NCI-H2081 (cell line): ENCODE results near the gene MYEOV.

Experiments used
- DNase-seq, 2 experiments: peaks; one replicate each; lab custom pipeline; 2025; lab: John Stamatoyannopoulos, UW

The MYEOV gene

GRCh38 chr11:69317401-69318092, 23.6 kb downstream of the MYEOV start:
- DNase-seq: no peak

DNA sequence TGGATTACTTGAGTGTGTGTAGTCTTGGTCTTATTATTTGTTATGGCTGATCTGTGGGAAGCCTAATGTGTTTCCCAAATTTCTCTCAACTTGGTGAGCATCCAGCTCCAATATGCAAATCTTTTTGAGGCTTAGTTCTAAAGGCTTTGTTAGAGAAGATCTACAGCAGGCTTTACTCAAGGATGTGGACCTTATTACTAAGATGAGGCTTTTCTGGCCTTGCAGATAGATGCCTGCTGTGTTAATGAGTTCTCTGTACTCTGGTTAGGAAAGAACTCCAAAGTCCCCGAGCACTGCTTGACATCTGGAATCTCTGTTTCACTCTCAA, 24.1 kb downstream of the MYEOV start:
- DNase-seq: no peak

GRCh38 chr11:69319255-69320106, 25.5 kb downstream of the MYEOV start:
- DNase-seq: no peak

DNA sequence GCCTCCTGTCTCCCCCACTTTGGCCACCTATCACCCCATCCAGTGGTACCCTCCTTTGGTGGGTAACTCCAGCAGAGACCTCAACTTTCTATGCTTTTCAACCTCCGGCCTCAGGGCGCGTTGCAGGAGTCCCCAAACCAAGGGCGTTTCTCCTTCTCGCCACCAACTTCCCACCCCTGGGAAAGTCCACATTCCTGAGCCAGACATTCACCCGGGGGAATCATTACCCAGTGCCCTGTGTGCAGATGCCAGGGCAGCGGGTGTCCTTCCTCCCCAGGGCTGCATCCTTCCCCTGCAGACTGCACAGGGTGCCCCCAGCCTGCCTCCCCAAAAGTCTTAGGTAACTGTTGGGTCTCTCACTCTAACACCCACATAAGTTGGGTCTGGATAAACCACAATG, 26.4 kb downstream of the MYEOV start:
- no peak for DNase-seq

DNA sequence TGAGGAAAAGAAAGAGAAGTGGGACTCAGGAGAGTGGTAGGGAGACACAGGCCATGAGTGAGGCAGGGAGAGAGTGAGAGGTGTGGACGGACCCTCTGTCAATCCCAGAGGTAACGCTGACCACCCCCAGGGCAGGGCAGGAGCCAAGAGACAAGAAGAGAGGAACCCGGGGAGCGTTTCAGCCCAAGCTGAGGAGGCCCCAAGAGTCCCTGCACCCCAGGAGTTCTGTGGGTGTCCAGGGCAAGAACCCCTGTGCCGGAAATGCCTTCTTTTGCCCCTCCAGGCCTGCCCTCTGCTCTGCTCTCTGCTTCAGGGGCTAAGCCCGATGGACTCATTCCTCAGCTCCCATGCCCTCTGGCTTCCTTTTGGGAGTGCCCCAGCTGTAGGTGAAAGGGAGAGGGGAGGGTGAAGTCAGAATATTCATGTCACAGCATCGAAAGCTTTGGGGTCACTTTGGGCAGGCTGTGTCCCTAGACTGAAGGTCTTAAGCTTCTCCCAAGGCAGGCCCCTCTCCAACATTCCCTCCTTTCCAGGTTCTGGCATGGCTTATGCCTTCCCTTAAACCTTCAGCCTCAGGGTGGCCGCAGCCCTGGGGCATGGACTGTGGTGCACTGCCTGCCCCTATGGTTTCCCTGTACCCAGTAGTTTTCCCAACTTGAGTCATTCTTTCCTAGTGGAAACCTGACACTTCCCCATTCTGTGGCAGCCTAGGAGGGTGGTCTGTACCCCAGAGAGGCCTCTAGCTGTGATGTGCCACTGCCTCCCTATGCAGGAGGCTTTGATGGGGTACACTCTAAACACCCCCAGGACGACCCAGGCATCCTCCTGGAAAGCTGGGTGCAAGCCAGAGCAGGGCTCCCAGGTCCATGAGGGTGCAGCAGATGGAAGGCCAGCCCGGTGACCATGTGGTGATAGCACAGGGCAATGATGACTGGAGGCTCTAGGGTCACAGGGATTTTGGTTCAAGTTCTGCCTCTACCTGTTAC, 27.1 kb downstream of the MYEOV start:
- DNase-seq: no peak

DNA sequence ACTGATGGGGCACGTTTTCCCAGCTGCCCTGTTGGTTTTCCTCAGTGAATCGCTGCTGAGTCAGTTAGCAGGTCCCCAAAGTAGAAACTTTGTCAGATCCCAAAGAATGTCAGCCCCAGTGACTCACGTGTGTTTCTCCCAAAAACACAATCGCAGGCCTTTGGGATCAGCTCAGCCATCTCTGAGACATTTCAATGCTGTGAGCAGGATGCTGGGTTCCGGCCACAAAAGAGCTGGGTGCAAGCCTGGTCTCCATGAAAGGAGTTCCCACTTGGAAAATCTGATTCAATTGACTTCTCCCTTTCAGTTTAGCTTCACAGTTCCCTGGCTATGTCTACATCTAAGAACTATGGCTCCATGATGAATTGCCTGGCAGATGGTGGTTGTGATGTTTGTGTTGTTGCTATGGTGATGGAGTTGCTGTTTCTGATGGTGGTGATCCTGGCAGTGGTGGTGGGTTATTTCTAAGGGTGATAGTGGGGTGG, 28.0 kb downstream of the MYEOV start:
- no peak for DNase-seq

DNA sequence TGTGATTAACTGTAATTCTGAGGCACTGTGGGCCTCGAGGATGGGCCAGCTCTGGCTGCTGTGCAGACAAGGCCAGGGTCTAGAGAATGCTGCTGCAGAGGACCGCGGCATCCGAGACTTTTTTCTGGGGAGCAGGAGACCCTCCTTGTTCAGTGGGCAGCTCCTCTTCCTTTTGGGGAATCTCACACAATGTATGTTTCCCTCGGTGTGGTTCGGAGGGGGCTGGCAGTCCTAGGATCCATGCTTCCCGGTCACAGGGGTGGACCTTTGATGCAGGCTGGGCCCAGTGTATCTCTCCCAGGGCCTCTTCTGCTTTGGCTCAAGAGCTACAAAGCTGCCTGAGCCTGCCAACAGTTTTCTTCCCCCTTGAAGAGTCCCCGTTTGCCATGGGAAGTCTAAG, 31.5 kb downstream of the MYEOV start:
- no peak for DNase-seq

DNA sequence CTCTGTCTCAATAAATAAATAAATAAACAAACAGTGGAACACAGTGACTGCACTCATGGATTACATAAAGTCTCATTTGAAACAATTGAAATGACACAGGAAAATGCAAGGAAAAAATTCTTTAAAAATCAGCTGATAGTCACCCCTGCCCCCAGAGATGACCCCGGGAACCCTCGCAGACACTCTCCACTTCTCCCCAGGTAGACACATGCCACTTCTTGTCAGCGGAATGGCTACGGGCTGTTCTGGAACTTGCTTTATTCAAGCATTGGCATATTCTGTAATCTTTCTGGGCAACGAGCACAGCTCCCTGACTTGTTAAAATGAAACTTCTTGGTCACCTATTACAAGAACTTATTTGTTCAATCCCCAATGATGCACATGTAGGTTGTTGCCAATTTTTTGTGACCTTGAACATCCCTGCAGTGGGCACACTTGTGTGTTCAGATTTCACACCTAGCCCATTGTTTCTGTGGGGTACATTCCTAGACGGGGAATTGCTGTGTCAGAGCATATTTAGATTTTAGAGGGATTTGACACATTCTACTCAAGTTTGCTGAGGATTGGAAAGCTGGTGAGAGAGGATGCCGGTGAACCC, 32.8 kb downstream of the MYEOV start:
- no peak for DNase-seq

DNA sequence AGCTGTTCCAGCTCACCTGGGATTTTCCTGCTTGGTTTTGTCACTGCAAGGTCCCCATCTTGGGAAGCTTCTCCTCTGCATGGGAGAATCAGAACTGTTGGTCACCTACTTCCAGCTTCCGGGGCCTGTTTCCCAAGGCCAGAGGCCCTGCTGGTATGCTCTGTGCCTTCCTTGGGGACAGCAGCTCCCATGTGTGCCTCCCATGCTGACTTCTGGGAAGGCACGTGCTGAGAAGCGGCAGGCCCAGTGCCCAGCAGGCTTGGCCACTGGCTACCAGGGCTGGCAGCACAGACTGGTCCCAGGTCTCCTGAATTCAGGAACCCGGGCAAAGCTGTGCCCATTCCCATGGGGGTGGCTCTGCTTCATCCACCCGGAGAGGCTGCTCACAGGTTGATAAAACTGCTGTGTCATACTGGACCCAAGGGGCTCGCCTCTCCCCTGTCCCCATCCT, 33.8 kb downstream of the MYEOV start:
- no peak for DNase-seq

DNA sequence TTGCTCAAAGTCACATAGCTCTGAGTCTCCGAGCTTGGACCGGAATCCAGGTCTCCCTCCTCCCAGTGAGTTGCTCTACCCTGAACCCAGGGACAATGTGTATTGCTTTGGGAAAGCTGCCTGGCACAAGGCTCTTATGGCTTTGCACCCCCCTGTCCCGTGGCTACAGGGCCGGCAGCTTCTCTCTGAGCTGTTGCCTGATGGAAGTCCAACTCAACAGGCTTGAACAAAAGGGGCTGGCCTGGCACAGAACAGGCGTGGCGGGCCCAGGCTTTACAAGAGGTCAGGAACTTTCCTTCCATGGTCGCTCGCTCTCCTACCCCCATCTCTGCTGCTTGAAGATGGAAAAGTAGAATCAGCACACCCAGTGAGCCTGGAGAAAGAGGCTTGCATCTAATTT, 34.3 kb downstream of the MYEOV start:
- DNase-seq: no peak

- no peak for DNase-seq
These were observed 35.6 kb downstream of the MYEOV start for GRCh38 chr11:69329581-69329980.

DNA sequence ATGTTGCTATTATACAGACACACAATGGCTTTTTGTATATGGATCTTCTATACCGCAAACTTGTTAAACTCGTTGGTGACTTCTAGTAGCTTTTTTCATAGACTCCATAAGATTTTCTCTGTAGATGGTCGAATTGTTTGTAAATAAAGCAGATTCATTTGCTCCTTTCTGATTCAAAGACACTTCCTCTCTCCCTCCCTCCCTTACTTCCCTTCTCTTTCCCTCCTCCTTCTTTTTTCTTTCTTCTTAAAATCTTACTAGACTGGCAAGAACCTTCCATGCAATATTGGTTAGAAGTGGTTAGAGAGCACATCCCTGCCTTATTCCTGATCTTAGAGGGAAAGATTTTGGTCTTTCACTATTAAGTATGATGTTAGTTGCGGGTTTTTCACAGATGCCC, 36.4 kb downstream of the MYEOV start:
- no peak for DNase-seq

DNA sequence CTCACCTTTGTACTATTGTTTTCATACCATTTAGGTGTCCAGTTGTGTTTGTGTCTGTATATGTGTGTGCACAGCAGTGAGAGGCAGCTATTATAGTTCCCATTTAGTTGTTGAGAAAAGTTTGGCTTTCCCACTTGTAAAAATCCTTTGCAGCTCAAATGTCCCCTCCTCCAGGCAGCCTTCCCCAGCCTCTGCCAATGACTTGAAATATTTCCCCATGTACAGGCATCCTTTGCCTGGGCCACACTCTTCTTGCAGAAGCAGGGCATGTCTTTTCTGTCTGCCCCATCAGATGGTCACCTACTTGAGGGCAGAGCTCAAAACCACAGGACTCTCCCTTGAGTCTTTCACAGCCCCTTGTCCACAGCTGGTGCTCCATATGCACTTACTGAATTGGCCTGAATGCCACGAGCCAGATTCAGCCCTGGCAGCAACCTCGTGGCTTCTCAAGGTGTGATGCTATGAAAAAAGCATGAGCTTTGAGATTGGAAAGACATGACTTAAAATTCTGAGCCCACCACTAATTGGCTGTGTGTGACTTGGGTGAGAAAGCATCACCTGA, 39.3 kb downstream of the MYEOV start:
- no peak for DNase-seq

DNA sequence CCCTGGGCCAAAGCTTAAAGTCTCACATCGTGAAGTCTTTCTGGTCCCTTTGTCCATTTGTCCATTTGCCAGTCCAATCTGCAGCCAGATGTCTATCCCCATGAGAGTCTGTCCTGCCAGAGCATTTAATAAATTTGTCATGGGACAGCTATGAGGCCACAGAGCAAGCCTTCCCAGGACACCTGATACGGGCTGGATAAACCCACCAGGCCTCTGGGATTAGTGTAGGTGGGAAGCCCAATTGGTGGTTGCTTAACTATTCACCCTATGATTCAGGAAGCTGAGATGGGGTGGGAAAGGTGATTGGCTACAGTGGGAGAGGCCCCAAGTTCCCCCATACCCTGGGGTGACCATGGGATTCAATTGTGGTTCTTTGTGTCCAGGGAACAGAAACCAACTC, 39.9 kb downstream of the MYEOV start:
- DNase-seq: no peak

- no peak for DNase-seq
These were observed 41.2 kb downstream of the MYEOV start for GRCh38 chr11:69335007-69335780.

DNA sequence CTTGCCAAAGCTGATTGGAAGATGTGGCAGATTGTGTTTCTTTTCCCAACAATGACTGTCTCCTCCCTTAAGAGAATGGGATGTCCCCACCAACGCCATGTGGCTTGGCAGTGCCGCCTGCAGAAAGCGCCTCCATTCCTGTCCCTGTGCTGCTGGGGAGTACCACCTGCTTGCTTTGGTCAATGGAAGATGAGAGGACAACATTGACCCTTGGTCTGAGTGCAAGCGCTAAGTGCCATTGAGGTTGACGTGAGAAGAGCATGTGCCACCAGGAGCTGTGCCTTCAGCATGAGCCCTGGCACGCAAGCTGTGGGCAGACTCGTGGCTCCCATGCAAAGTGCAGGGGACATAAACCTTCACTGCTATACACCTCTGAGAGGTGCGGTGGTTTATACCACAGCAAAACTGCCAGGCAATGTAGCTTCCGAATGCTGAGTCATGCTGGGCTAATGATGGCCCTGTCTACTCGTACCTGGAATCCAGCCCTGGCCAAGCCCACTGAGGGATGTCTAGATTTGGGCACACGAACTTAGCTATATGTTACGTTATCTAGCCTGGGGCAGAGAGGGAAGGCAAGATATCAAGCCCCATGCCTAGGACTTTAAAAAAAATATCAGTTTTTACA, 41.9 kb downstream of the MYEOV start:
- no peak for DNase-seq

- peak in 1 of 2 experiments; percentile 18 for DNase-seq
These were observed 43.3 kb downstream of the MYEOV start for GRCh38 chr11:69337211-69337721.

GRCh38 chr11:69339041-69339733, 45.2 kb downstream of the MYEOV start:
- DNase-seq: no peak

DNA sequence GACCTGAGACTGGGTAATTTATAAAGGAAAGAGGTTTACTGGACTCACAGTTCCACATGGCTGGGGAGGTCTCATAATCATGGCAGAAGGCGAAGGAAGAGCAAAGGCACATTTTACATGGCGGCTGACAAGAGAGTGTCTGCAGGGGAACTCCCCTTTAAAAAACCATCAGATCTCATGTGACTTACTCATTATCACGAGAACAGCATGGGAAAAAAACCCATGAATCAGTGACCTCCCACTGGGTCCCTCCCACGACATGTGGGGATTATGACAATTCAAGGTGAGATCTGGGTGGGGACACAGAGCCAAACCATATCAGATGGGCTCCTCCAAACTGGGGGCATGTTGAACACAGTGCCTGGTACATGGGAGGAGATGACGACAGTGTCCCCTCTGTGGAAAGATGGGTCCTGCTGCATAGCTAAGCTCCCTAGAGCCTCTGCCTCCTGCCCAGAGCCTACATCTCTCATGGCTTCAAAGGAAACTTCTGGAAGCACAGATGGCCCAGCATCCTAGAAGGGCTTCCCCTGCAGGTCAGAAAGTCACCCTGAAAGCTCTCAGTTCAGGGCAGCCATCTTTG, 46.1 kb downstream of the MYEOV start:
- no peak for DNase-seq
